Measurements from ENCODE around the gene IPCEF1.

IPCEF1 gene

DNA sequence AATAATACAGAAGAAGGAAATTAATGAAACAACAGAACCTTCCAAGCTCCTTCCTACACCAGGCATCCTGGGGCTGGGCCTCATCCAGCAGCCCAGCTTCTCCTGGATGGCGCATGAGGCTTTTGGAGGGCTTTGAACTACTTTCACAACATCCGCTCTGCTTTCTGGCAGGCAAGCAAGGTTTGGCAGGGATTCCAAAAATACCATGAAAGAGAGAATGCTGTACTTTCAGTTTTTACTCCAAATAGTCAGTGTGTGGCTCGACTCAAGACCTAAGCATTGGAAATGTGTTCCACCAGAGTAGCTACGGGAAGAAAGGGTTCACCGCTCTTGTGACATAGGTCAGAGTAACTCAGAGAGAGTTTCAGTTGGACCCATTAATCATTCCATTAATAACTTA lies 192.2 kb downstream of the IPCEF1 start:
- peak; percentile 79 for DNase-seq (ENCODE audit: low read depth)
- TF ChIP-seq, protein P1, sequence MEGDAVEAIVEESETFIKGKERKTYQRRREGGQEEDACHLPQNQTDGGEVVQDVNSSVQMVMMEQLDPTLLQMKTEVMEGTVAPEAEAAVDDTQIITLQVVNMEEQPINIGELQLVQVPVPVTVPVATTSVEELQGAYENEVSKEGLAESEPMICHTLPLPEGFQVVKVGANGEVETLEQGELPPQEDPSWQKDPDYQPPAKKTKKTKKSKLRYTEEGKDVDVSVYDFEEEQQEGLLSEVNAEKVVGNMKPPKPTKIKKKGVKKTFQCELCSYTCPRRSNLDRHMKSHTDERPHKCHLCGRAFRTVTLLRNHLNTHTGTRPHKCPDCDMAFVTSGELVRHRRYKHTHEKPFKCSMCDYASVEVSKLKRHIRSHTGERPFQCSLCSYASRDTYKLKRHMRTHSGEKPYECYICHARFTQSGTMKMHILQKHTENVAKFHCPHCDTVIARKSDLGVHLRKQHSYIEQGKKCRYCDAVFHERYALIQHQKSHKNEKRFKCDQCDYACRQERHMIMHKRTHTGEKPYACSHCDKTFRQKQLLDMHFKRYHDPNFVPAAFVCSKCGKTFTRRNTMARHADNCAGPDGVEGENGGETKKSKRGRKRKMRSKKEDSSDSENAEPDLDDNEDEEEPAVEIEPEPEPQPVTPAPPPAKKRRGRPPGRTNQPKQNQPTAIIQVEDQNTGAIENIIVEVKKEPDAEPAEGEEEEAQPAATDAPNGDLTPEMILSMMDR (conservative IDR thresholded peaks at IDR 0.05; ENCODE audit: control insufficient read depth, insufficient read depth, low read depth, low read length), result no peak
- no peak overlapping the region for H3K4me3 ChIP-seq (ENCODE audit: control insufficient read depth, low read depth, low read length)

DNA sequence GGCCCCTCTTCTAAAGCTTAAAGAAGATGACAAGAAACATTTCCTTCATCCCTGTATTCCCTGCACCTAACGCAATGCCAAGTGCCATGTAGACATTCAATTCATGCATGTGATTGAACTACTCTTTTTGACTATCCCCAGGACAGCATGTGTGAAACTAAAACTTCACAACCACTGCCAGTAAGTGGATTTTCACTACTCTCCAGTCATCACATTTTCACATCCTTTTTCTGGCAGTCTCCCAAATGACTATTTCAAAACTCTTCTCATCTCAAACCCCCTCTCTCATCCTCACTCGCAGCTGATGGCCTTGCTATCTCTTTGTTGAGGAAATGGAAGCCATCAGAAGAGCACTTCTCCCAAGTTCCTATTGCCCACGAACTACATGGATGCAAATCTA lies 194.9 kb downstream of the IPCEF1 start:
- DNase-seq (ENCODE audit: low read depth), result no peak
- TF ChIP-seq, protein P1 (conservative IDR thresholded peaks at IDR 0.05; ENCODE audit: control insufficient read depth, insufficient read depth, low read depth, low read length), result no peak
- H3K4me3 ChIP-seq (ENCODE audit: control insufficient read depth, low read depth, low read length), result no peak overlapping the region

GRCh38 chr6:154159126-154159525 lies 197.5 kb downstream of the IPCEF1 start:
- TF ChIP-seq, protein P1 (conservative IDR thresholded peaks at IDR 0.05; ENCODE audit: control insufficient read depth, insufficient read depth, low read depth, low read length), result no peak
- no peak for DNase-seq (ENCODE audit: low read depth)
- no peak overlapping the region for H3K4me3 ChIP-seq (ENCODE audit: control insufficient read depth, low read depth, low read length)

DNA sequence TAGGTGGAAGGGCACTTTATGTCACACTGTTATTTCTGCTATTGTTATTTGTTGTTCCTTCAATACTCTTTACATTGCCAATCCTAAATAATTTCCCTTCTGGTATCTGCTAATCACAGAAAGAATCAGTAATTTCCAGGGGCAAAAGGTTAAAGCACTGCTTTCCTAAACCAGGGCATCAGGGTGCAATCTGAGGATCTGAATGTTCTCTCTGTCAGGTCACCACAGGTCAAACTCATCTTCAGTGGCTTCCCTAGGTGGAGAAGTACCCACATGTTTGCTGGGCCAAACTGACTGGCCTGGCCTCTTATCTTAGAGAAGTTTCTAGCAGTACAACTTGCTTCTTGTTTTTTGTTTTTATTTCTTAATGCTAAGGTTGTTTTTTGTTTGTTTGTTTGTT lies 198.9 kb downstream of the IPCEF1 start:
- H3K4me3 ChIP-seq (ENCODE audit: control insufficient read depth, low read depth, low read length), result no peak overlapping the region
- TF ChIP-seq, protein P1 (conservative IDR thresholded peaks at IDR 0.05; ENCODE audit: control insufficient read depth, insufficient read depth, low read depth, low read length), result no peak
- no peak for DNase-seq (ENCODE audit: low read depth)

DNA sequence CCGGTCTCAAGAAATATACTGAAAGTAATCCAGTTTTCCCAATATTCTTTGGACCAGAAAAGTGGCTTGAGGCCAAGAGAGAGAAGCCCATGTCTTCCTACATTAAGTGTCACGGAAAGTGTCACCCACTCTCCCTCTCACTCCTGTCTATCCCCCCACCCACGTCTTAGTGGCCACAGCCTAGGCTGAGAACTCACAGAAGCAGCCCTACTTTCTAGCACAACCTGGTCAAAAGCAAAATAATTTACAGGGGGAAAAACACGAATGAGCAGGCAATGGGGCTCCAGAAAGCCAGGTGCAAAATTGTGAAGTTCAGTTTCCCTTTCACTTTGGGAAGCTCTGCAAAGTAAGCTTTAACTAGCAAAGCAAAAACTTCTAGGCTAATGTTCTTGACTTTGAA lies 199.5 kb downstream of the IPCEF1 start:
- no peak overlapping the region for H3K4me3 ChIP-seq (ENCODE audit: control insufficient read depth, low read depth, low read length)
- DNase-seq (ENCODE audit: low read depth), result no peak
- TF ChIP-seq, protein P1 (conservative IDR thresholded peaks at IDR 0.05; ENCODE audit: control insufficient read depth, insufficient read depth, low read depth, low read length), result no peak

DNA sequence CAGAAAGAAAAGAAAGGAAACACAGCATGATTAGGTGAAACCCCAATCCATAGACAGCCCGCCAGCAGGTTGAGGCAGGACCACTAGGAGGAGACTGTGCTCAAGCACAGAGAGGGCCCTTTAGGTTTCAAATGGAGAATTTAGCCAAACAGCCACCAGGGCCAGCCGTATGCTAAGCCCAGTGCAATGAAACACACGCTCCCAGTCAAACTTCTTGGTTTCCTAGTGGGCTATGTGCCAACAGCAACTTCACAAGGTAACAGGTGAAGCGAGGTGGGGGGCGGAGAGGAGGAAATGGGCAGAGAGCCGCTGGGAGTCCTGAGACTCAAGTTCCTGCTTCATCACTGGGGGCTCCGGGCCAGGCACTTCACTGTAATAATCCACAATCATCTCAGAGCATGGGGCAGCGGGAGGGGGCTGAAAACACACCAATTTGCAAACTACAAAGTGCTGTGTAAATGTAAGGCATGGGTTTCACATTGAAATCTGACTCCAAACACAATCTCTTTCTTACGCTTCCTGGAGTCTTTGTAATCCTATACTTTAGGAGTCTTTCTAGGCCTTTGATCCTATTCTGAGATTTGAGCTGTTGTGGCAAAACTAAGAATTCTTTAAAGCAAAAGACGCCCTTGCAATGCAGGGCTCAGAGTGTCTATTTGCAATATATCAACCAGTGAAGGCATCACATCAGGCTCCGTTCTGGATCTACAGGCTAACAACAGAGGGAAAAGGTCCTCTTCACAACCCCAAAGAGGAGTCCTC lies 200.3 kb downstream of the IPCEF1 start:
- no peak overlapping the region for H3K4me3 ChIP-seq (ENCODE audit: control insufficient read depth, low read depth, low read length)
- TF ChIP-seq, protein P1 (conservative IDR thresholded peaks at IDR 0.05; ENCODE audit: control insufficient read depth, insufficient read depth, low read depth, low read length), result peak; percentile 67
- DNase-seq (ENCODE audit: low read depth), result peak; percentile 31

All from fibroblast of mammary gland (primary cell).